ENCODE measurements around the gene GPM6B.

GPM6B gene

GRCh38 chrX:13770013-13770535 lies 46.8 kb downstream of the GPM6B start:
- Histone ChIP-seq H3K27me3 (ENCODE audit: insufficient read depth, poor library complexity, severe bottlenecking) (no peaks in the 10 kb centered on the region), H3K4me3 (replicated peaks; ENCODE audit: insufficient read depth, low read length) (no peak overlapping the region), H3K27ac (replicated peaks) (no peak overlapping the region)
- no peak for DNase-seq (ENCODE audit: low read depth in 1 of 2, low spot score in 1 of 2)
- TF ChIP-seq SPI1 (IDR thresholded peaks at IDR 0.05; ENCODE audit: borderline replicate concordance, low read depth) (no peak), GABPA (IDR thresholded peaks at IDR 0.05; ENCODE audit: low read depth) (no peak), REST (IDR thresholded peaks at IDR 0.05; ENCODE audit: insufficient replicate concordance, low read depth) (no peak), POLR2AphosphoS5 (IDR thresholded peaks at IDR 0.05; ENCODE audit: low read depth) (no peak), CTCF (IDR thresholded peaks at IDR 0.05; ENCODE audit: insufficient read depth, low read length) (no peak)

GRCh38 chrX:13768939-13769338 lies 48.0 kb downstream of the GPM6B start:
- Histone ChIP-seq H3K27ac (replicated peaks) (no peak overlapping the region), H3K27me3 (ENCODE audit: insufficient read depth, poor library complexity, severe bottlenecking) (no peaks in the 10 kb centered on the region), H3K4me3 (replicated peaks; ENCODE audit: insufficient read depth, low read length) (no peak overlapping the region)
- no peak for TF ChIP-seq GABPA (IDR thresholded peaks at IDR 0.05; ENCODE audit: low read depth)
- TF ChIP-seq REST (IDR thresholded peaks at IDR 0.05; ENCODE audit: insufficient replicate concordance, low read depth) = no peak
- no peak for TF ChIP-seq SPI1 (IDR thresholded peaks at IDR 0.05; ENCODE audit: borderline replicate concordance, low read depth)
- no peak for TF ChIP-seq CTCF (IDR thresholded peaks at IDR 0.05; ENCODE audit: insufficient read depth, low read length)
- no peak for TF ChIP-seq POLR2AphosphoS5 (IDR thresholded peaks at IDR 0.05; ENCODE audit: low read depth)
- no peak for DNase-seq (ENCODE audit: low read depth in 1 of 2, low spot score in 1 of 2)

- Histone ChIP-seq H3K4me3 (replicated peaks; ENCODE audit: insufficient read depth, low read length) (no peak overlapping the region), H3K27me3 (ENCODE audit: insufficient read depth, poor library complexity, severe bottlenecking) (no peaks in the 10 kb centered on the region), H3K27ac (replicated peaks) (no peak overlapping the region)
- TF ChIP-seq SPI1 (IDR thresholded peaks at IDR 0.05; ENCODE audit: borderline replicate concordance, low read depth) (no peak), CTCF (IDR thresholded peaks at IDR 0.05; ENCODE audit: insufficient read depth, low read length) (no peak), GABPA (IDR thresholded peaks at IDR 0.05; ENCODE audit: low read depth) (no peak), POLR2AphosphoS5 (IDR thresholded peaks at IDR 0.05; ENCODE audit: low read depth) (no peak), REST (IDR thresholded peaks at IDR 0.05; ENCODE audit: insufficient replicate concordance, low read depth) (no peak)
- DNase-seq (ENCODE audit: low read depth in 1 of 2, low spot score in 1 of 2) = no peak
These were observed 52.1 kb downstream of the GPM6B start for GRCh38 chrX:13764765-13765164.
